22Rv1 (cell line): ENCODE results near the gene MKS1.

Experiments
- CTCF ChIP-seq: fragments of 450-650 bp; IDR thresholded peaks from 2 replicates; pipeline ENCODE4 v1.5.1; 2017; ENCODE audit warnings: mild to moderate bottlenecking
- ZFX ChIP-seq: fragments of 450-650 bp; IDR thresholded peaks from 2 replicates; pipeline ENCODE4 v1.6.1; 2017; ENCODE audit warnings: antibody characterized with exemption, borderline replicate concordance

- no peak for TF ChIP-seq CTCF
- TF ChIP-seq ZFX = no peak
Observed at GRCh38 chr17:58232707-58233156, 13.7 kb upstream of the MKS1 start.
